Activated effector memory CD4-positive, alpha-beta T cell treated with anti-CD3 and anti-CD28 coated beads, Interleukin-2, amount 50 U/mL, for 16 hours (primary cell): ENCODE results near the gene MTMR10.

Experiments used
- DNase-seq: peaks from one replicate; pipeline ENCODE4 v3.0.0-alpha.2; 2020

The MTMR10 gene, protein sequence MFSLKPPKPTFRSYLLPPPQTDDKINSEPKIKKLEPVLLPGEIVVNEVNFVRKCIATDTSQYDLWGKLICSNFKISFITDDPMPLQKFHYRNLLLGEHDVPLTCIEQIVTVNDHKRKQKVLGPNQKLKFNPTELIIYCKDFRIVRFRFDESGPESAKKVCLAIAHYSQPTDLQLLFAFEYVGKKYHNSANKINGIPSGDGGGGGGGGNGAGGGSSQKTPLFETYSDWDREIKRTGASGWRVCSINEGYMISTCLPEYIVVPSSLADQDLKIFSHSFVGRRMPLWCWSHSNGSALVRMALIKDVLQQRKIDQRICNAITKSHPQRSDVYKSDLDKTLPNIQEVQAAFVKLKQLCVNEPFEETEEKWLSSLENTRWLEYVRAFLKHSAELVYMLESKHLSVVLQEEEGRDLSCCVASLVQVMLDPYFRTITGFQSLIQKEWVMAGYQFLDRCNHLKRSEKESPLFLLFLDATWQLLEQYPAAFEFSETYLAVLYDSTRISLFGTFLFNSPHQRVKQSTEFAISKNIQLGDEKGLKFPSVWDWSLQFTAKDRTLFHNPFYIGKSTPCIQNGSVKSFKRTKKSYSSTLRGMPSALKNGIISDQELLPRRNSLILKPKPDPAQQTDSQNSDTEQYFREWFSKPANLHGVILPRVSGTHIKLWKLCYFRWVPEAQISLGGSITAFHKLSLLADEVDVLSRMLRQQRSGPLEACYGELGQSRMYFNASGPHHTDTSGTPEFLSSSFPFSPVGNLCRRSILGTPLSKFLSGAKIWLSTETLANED

DNA sequence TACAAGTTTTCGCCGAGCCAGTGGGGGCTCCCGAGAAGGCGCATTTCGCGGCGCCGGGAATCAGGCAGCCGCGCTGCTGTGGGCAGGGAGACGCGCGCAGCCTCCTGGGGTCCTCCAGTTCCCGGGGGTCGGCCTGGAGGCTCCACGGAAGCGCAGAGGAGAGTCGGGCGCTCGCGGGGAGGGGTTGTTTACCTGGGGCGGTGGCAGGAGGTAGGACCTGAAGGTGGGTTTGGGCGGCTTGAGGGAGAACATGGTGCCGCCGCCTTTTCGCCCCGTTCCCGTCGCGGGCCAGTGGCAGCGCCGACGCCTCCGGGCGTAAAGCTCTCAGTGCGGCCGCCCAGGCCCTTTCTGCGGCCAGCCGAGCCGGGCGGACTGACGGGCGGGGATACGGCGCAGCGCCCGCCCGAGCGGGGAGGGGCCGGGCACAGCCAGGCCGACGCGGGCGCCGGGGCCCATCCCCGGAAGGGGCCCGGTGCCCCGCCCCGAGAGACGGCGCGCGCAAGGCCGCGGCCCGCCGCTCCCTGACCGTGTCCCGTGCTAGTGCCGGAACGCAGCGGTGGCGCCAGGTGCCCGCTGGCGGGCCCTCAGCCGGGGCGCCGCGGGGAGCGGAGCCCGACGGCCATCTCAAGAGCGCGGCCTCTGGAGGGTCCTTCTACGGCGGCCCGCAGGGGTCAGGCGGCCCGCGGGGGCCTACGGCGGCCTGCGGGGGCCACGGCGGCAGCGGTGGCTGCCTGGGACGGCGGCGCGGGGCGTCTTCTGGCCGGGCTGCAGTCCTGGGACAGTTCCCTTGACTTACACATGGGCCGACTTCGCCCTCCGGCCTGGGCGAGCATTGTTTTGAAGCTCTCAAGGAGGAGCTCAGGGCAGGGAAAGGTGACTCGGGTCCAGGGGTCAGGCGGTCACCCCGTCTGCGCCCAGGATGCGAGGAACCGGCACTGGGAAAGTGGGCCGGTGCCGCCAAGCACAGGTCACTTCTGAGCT is at the start of gene MTMR10:
TSS of gene MTMR10 (minus strand) at position 374 of the 981 bp plus-strand sequence. CDS start at position 252, 122 bp downstream.
- peak; percentile 90 for DNase-seq

DNA sequence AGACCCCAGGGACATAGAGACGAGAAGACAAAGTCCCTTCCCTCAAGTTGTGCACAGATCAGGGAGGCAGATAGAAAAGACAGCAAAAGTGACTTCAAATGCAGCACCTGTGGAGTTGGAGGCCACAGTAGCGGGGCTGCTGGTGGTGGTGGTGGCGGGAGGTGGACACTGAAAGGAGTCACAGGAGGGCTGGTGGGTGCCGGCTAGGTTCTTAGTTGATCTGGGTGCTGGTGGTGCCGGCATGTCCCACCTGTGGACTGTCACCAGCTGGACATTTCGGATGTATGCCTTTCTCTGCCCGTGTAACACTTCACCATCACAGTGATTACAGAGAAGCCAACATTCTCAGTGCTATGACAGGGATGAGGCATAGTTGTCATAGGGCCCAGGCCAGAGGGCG is 49.2 kb upstream of the MTMR10 start:
- no peak for DNase-seq

DNA sequence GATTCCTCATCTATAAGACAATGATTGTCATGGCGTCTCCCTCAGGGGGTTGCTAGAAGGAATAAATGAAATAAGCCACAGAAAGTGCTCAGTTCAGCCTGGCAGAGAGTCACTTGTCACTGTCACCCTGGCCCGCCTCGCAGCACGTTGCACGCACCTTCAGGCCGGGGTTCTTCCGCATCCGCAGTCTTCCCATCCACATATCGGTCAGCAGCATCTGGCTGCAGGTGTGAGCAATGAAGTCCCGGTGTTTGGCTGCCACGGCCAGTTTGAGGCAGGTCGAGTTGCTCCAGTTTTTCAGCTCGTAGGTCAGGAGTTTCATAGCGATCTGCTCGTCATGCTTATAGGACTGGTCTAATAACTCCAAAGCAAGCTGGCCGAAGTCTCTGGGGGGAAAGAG is 48.5 kb upstream of the MTMR10 start:
- DNase-seq = no peak

DNA sequence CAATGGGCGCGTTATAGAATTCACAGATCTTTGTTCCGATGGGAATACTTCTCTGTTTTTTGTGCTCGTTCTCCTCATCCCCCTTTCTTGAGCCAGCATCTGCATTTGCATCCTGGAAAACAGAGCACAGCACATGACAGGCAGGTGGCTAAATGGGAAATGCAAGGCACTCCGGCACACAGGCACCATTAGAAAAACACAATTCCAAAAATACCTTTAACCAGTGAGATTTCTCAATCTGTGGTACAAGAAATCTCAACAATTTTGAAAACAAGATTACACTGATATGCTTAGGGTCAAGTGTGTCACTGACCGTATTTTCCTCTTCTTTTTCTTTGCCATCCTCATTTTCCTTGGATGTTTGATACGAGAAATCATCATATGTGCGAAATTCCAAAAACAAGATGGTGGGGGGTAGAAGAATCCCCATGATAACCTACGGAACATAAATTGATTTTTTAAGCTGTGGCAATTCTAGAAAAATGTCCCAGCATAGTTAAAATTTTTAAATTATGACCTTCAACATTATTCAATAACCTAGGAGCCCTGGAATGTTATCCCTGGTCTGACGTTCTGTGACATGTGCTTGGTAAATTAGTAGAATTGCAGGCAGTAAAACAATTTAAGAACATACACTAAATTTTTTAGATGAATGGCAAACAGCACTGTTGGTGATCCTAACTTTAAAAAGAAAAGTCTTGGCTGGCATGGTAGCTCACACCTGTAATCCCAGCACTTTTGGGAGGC is 46.5 kb upstream of the MTMR10 start:
- no peak for DNase-seq

DNA sequence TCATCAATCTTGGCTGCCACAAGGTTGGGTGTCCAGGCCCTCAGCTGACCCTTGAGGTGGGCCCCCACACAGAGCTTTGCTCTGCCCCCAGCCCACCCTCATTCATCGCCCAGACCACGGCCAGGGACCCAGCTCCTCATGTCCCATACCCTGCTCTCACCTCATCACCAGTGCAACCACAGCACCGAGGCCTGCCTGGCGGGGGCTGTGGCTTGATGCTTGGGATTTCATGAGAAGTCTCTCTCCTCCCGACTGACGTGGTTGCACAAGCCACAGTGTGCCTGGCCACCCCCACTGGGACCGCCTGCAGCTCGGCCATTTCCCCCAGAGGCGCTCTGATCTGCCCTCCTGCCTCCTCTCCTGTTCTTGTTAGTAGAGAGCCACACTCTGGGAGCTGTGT is 45.4 kb upstream of the MTMR10 start:
- DNase-seq = no peak

DNA sequence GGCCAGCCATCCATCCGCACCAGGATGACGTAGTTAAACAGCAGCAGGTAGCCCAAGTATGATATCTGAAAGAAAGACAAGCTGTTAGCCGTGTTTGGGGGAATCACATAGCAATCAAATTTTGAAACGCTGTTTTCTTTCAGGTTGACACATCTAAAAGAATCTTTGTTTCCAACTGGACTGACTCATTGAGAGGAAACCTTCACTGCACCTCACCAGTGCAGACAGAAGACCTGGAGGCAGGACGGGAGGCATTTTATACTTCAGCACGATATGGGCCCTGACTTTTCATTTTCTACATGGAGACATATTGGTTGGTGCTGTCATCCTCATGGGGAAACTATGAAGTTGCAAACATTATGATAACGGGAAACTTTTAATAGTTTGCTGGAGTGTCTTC is 44.2 kb upstream of the MTMR10 start:
- no peak for DNase-seq

DNA sequence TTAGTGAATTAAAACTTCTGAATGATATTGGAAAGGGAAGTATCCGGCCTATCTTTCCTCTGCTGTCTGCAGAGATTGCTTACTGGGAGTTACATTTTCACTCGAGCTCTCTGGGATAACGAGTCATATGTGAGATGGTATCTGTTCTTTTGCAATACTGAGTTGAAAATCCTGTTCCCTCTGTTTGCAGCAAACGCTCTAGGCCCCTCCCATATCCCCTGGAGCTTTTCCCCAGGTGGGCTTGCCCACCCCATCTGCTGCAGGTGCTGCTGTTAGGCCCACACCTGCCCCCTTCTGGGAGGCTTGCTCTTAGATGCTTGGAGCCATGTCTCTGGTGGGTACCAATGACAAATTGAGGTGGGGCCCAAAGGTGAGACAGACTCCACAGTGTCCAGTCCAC is 42.7 kb upstream of the MTMR10 start:
- DNase-seq = no peak

DNA sequence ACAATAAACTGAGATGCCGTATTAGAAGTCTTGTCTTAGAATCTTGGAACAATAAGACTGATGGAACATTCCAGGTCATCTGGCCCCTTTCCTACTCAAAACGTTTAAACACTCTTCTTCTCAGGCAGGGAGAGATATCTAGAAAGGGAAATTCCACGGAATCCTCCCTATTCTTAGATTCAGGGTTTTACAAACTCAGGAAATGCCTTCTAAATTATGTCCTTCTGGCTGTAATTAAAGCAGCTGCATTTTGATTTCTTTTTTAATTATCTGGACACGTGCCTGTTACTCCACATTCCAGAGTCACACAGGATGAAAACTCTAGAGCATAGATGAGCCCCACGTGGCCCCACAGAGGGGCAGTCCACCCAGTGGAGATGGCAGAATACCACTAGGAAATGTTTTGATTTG is 41.5 kb upstream of the MTMR10 start:
- no peak for DNase-seq

DNA sequence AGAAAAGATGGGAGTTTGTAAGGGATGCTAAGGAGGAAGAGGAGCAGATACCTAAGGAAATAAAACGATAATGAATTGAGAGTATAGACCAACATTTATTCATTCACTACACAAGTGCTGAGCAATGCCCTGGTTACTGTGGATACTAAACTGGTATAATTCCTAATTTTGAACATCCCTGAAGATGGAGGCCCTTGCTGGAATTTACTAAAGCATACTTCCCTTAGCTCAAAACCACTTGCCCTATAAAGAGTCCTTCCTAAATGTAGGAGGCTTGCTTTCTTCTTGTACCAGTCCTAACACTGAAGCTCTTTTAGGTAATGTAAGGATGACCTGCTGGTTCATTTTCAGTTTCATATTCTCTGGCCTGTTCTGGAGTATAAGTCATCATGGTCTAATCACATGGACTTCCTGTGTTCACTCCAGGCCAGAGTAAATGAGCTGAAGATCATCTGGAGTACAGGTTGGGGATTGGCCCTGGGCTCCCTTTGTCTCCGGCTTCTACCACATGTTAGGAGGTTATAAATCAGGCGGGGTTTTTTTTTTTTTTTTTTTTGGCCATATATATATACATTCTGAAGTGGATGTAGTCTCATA is 40.1 kb upstream of the MTMR10 start:
- no peak for DNase-seq

DNA sequence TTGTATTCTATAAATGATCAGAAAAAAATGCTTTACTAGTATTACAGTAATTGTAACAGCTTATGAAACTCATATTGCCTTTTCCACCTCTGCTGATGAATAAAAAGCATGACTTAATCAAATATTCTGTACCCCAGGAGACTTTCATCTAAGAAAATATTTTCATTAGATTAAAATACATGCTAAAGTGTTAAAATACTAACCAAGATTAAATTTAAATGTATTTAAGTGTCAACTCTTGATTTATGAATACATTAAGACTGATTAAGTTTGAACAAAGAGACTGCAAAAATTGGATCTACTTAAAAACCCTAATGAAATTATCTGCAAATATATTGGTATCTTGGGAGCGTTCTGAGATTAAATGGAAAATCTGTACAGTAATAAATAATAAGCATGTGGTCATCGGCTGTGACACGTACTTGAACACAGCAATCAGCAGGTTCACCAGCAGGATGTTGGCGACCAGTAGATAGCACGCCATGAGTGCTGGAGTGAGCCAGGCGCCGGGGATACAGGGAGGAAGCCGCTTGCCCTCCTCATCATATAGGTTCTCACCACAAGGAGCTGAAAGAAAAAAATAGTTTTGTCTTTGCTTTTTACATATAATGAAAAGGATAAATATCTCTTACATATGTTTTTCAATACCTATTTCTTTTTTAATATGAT is 36.6 kb upstream of the MTMR10 start:
- DNase-seq = no peak

DNA sequence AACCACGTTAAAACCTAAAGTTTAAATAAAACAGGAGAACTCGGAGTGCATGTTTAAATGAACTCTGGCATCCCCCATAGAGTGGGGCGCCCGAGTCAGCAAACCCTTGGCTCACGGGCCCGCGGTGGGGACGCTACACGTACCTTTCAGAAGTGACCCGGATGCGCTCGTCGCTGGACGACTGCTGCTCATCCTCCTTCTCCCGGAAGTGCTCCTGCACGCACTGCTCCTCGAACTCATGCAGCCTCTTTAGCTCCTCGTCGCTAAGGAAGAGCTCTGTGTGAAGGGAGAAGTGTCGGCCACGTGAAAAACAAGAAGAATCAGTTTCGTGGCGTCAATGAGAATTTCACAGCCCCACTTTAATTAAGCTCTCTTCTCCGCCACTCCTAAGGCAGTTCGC is 34.6 kb upstream of the MTMR10 start:
- DNase-seq = no peak

DNA sequence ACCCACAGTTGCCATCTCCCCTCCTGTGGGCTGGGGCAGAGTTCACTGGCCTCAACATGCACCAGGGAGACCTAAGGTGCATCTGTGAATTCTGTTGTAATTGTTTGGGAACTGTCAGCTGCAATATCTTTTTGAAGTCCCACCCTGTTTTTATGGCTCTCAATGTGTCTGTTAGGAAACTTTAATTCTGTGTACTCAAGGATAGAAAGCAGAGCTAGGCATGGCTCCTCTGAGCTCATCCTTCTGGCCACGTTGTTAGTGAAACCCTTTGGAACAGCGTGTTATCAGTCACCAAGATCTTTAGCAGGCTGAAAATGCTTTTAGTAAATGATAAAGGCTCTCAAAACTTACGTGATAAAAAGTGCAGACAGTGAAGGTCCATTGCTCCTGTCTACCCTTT is 33.6 kb upstream of the MTMR10 start:
- DNase-seq = no peak

DNA sequence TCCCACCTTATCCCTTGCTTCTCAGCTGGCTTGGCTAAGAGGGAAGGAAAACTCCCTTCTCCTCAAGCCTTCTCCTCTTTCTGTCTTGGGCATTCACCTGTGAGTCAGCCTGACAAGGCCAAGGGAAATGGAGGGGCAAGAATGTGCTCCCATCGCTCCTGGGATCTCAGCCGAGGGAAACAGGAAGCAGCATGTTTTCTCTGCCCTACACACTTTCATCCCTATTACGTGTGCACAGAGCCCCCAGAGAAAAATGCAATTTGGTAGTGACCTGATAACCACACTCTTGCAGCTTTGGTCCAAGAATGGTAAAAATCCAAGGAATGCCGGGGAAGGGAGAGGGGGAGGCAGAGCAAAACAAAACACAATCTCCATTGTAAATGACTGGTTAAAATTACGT is 32.9 kb upstream of the MTMR10 start:
- DNase-seq = no peak

DNA sequence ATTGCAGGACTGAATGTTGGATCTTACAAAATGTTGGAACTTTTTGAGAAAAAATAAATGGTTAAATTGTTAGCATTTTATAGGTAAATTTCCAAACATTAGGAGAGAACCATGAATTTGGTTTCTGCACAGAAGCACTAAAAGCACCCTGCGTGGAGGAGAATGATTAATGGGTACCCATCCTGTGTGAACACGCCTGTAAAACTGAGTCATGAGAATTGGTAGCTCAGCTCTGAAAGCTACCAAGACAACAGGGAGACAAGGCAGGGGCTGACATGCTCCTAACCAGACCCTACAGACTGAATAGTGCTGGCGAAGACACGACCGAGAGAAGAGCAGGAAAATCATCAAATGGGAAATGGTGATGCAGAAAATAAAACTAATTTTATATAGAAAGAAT is 32.4 kb upstream of the MTMR10 start:
- no peak for DNase-seq

DNA sequence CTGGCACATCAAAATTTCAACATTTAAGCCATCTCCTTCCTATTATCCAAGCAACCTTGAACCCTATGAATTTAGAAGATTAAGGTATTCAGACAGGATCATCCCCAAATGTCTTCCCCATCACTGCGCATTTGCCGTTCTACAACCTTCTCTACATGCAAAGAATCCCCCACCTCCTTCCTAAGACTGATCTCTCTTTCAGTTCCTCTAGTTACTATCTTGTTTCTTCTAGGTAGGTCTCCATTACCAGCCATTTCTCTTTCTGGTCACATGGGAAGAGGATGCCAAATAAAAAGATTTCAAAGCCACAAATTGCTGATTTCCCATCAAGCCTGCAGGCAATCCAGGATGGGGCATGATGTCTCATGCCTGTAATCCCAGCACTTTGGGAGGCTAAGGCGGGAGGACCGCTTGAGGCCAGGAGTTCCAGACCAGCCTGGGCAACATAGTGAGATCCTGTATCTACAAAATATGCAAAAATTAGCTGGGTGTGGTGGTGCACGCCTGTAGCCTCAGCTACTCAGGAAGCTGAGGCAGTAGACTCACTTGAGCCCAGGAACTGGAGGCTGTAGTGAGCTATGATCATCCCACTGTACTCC is 29.7 kb upstream of the MTMR10 start:
- no peak for DNase-seq

DNA sequence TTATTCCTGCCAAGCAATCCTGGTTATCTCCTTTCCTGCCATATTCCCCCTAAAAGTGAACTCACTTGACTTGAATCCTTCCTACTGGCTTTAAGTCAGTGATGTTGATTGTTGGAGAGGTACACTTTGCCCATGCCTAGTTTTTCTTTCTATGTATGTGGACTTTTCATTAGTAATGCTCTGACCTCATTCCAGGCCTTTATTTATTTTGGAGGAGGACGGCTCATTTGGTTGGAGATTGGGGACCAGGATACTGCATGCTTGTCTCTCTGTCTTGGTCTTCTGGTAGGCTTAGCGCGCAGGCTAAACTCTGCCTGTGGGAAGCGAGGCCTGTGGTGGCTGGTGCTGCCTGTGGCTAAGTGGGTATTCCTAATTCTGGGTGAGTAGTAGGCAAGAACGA is 29.1 kb upstream of the MTMR10 start:
- no peak for DNase-seq

DNA sequence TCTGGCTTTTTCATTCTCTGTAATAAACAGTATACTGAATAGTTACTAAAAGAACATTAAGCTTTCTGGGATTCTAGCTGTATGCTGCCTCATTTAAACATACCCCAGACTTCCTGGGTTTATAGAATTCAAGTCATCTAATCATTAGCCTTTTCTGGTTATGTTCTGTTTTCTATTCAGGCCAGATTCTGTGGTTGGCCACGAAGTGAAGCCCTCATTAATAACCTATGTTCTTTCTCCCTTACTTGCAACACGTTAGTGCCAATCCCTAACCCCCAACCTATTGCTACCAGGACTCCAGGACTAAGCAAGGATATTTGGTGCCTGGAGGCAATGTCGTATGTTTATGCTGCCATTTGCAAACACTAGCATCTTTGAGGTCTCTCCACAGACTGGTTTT is 28.6 kb upstream of the MTMR10 start:
- no peak for DNase-seq

DNA sequence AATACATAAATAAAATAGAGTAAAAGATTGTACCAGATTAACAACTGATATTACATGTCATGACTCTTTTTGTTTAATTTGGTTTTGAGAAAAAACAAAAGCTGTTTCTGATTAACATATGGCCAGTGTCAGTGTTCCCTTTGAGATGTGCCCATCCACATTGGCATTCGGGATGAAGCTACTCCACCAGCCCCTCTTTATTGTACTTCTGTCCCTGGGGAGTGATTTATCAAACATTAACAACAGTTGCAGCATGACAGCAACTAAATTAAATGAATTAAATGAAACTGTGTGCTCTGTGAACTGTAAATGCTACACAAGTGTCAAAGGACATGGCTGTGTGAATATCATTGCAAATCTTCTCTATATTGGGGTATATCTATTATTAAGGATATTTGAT is 25.9 kb upstream of the MTMR10 start:
- no peak for DNase-seq

DNA sequence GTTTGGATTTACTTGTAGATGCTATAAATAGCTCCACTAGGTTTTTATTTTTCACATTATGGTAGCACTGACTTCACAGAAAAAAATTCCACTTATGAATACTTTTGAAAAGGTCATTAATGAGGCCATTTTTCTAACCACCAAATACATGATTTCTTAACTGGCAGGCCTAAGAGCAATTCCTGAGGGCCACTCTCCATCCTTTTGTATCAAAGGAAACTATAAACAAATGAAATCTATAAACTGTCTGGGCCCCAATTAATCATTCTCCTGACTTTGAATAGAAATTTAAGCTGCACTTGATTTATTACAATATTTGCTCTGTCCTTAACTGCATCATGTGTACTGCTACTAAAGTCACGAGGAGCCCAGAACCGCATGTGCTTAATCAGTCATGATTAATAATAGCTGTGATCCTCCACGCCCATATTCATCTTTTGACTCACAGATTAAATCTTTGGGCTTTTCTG is 25.1 kb upstream of the MTMR10 start:
- DNase-seq = no peak

DNA sequence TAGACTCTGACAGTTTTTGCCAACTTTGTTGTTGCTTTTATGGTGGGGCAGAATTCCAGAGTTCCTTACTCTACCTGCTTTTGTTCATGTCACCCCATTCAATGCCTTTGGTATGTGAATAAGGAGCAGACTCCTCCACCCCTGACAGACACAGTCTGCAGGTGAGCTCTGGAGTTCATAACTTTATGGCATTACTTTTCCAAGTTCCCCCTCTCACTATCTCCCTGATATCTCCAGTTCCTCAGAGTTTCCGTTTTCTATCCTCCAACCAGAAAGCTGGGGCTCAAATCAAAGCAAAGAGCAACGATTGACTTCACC is 23.1 kb upstream of the MTMR10 start:
- DNase-seq = no peak
